Fibroblast of lung (primary cell): ENCODE measurements around the gene ZFY. TPM values are rescaled to one million over a fixed set of nuclear protein-coding genes. Genes with fewer than 3 reads are reported as not detected.

Experiments used
- DNase-seq, 2 donors: peaks; one replicate each; pipeline versions ENCODE4 v3.0.0 to v3.0.0-alpha.2; 2010; ENCODE audit warnings: low read depth in 2 of 2
- H2AFZ ChIP-seq: 2 replicates; pipeline ENCODE4 v1.5.1; 2012; ENCODE audit warnings: low read length, control low read depth, inconsistent platforms
- H3K27ac ChIP-seq: 2 replicates; pipeline ENCODE4 v1.5.1; 2011; ENCODE audit warnings: low read length, control low read depth; ENCODE audit not compliant: insufficient read depth
- H3K27me3 ChIP-seq: 2 replicates; pipeline ENCODE4 v1.5.1; 2011; ENCODE audit warnings: mild to moderate bottlenecking, low read length; ENCODE audit not compliant: control insufficient read depth, insufficient read depth
- H3K36me3 ChIP-seq: 2 replicates; pipeline ENCODE4 v1.5.1; 2011; ENCODE audit warnings: low read length; ENCODE audit not compliant: control insufficient read depth, insufficient read depth
- H3K4me1 ChIP-seq: 2 replicates; pipeline ENCODE4 v1.5.1; 2011; ENCODE audit warnings: low read length; ENCODE audit not compliant: control insufficient read depth, insufficient read depth; ENCODE audit errors: extremely low read depth
- H3K4me2 ChIP-seq: 2 replicates; pipeline ENCODE4 v1.5.1; 2011; ENCODE audit warnings: low read length, control low read depth; ENCODE audit not compliant: insufficient read depth; ENCODE audit errors: extremely low read depth
- H3K4me3 ChIP-seq, 4 experiments: fragments of 200-600 bp in 1 of 4; sonication (generic) in 1 of 4; replicated peaks in 1 of 4; 2 replicates each; pipeline ENCODE4 v1.5.1; 2011 to 2016; ENCODE audit warnings: low read length in 4 of 4, low read depth in 3 of 4, mild to moderate bottlenecking in 3 of 4, control low read depth in 2 of 4, inconsistent platforms in 1 of 4, mixed read lengths in 1 of 4; ENCODE audit not compliant: insufficient read depth in 1 of 4; ENCODE audit errors: control extremely low read depth in 1 of 4
- H3K79me2 ChIP-seq: 2 replicates; pipeline ENCODE4 v1.5.1; 2012; ENCODE audit warnings: mild to moderate bottlenecking, low read length, inconsistent platforms; ENCODE audit not compliant: control insufficient read depth, insufficient read depth
- H3K9ac ChIP-seq: 2 replicates; pipeline ENCODE4 v1.5.1; 2011; ENCODE audit warnings: mild to moderate bottlenecking, low read length, control low read depth; ENCODE audit not compliant: insufficient read depth
- H3K9me3 ChIP-seq: 2 replicates; pipeline ENCODE4 v1.5.1; 2012; ENCODE audit warnings: low read depth, low read length; ENCODE audit not compliant: control insufficient read depth, insufficient read depth
- H4K20me1 ChIP-seq: 2 replicates; pipeline ENCODE4 v1.5.1; 2011; ENCODE audit warnings: low read length; ENCODE audit not compliant: control insufficient read depth, insufficient read depth; ENCODE audit errors: extremely low read depth
- CTCF ChIP-seq, 2 donors: IDR thresholded peaks in 1 of 2; conservative IDR thresholded peaks in 1 of 2; 1 replicate in 1 of 2; 2 replicates in 1 of 2; pipeline ENCODE4 v1.5.1; 2011 to 2012; ENCODE audit warnings: low read length in 2 of 2, control low read depth in 1 of 2, inconsistent platforms in 1 of 2, low read depth in 1 of 2, mild to moderate bottlenecking in 1 of 2
- EZH2 ChIP-seq: IDR thresholded peaks from 2 replicates; pipeline ENCODE4 v1.5.1; 2012; ENCODE audit warnings: low read length, control low read depth, mild to moderate bottlenecking; ENCODE audit errors: missing control alignments
- polyA plus RNA-seq, 2 donors: library from polyadenylated mRNA; depleted of rRNA in 1 of 2; stranded (reverse) in 1 of 2; unstranded in 1 of 2; fragments of >200 nt; gene quantifications; 2 replicates each; pipeline ENCODE4 v1.2.1, GENCODE V29; 2011 to 2012; ENCODE audit warnings: missing spikeins in 1 of 2
- total RNA-seq: library from RNA; depleted of rRNA; stranded (reverse); fragments of >200 nt; gene quantifications from 2 replicates; pipeline ENCODE4 v1.2.1, GENCODE V29; 2014

ZFY gene
- total and polyA plus RNA-seq, 2 donors (not counting 1 experiment from before 2014, with no cell fraction given), result 11.6 TPM; not detected in 1

GRCh38 chrY:2964814-2965213 is 29.6 kb downstream of the ZFY start:
- TF ChIP-seq EZH2, result no peak
- no peak for TF ChIP-seq CTCF (conservative IDR thresholded peaks at IDR 0.05 in 1 of 2, IDR thresholded peaks at IDR 0.05 in 1 of 2; ENCODE audit: low read depth in 1 of 2, low read length in 2 of 2)
- Histone ChIP-seq H3K36me3 (no peaks in the 10 kb centered on the region), H3K27ac (no peak overlapping the region), H3K4me3 (no peak overlapping the region), H3K27me3 (no peaks in the 10 kb centered on the region), H3K79me2 (no peaks in the 10 kb centered on the region), H3K4me2 (no peak overlapping the region), H3K4me1 (no peaks in the 10 kb centered on the region), H3K9me3 (no peaks in the 10 kb centered on the region), H4K20me1 (no peaks in the 10 kb centered on the region), H3K9ac (no peak overlapping the region), H2AFZ (no peak overlapping the region)
- DNase-seq, result no peak

- H3K4me2 ChIP-seq, result no peak overlapping the region
- no peak overlapping the region for H3K9ac ChIP-seq
- H2AFZ ChIP-seq, result no peak overlapping the region
- no peak overlapping the region for H3K4me3 ChIP-seq
- no peaks in the 10 kb centered on the region for H3K4me1 ChIP-seq
- H3K27me3 ChIP-seq, result no peaks in the 10 kb centered on the region
- H3K79me2 ChIP-seq, result no peaks in the 10 kb centered on the region
- no peak for TF ChIP-seq EZH2
- no peak for TF ChIP-seq CTCF (conservative IDR thresholded peaks at IDR 0.05 in 1 of 2, IDR thresholded peaks at IDR 0.05 in 1 of 2; ENCODE audit: low read depth in 1 of 2, low read length in 2 of 2)
- no peaks in the 10 kb centered on the region for H3K36me3 ChIP-seq
- no peak for DNase-seq
- no peaks in the 10 kb centered on the region for H3K9me3 ChIP-seq
- H4K20me1 ChIP-seq, result no peaks in the 10 kb centered on the region
- no peak overlapping the region for H3K27ac ChIP-seq
Observed at GRCh38 chrY:2965629-2966028, 30.4 kb downstream of the ZFY start.

GRCh38 chrY:2969561-2969960 is 34.4 kb downstream of the ZFY start:
- Histone ChIP-seq H3K9me3 (no peaks in the 10 kb centered on the region), H3K4me2 (no peak overlapping the region), H3K9ac (no peak overlapping the region), H3K36me3 (no peaks in the 10 kb centered on the region), H4K20me1 (no peaks in the 10 kb centered on the region), H3K4me1 (no peaks in the 10 kb centered on the region), H3K79me2 (no peaks in the 10 kb centered on the region), H2AFZ (no peak overlapping the region), H3K27ac (no peak overlapping the region), H3K4me3 (no peak overlapping the region), H3K27me3 (no peaks in the 10 kb centered on the region)
- peak in 1 of 2 donors; percentile 28 for DNase-seq
- no peak for TF ChIP-seq CTCF (conservative IDR thresholded peaks at IDR 0.05 in 1 of 2, IDR thresholded peaks at IDR 0.05 in 1 of 2; ENCODE audit: low read depth in 1 of 2, low read length in 2 of 2)
